Measurements from ENCODE around the gene MEI1. TPM values are rescaled to one million over a fixed set of nuclear protein-coding genes. Genes with fewer than 3 reads are reported as not detected.
"Not testable (repeated sequence)": the region's sequence is repeated elsewhere in the genome, so short reads cannot be mapped to it uniquely, and the experiment has no call there.

MEI1 gene
- total RNA-seq, 1 experiment from 2014 or later = 0.08 TPM

DNA sequence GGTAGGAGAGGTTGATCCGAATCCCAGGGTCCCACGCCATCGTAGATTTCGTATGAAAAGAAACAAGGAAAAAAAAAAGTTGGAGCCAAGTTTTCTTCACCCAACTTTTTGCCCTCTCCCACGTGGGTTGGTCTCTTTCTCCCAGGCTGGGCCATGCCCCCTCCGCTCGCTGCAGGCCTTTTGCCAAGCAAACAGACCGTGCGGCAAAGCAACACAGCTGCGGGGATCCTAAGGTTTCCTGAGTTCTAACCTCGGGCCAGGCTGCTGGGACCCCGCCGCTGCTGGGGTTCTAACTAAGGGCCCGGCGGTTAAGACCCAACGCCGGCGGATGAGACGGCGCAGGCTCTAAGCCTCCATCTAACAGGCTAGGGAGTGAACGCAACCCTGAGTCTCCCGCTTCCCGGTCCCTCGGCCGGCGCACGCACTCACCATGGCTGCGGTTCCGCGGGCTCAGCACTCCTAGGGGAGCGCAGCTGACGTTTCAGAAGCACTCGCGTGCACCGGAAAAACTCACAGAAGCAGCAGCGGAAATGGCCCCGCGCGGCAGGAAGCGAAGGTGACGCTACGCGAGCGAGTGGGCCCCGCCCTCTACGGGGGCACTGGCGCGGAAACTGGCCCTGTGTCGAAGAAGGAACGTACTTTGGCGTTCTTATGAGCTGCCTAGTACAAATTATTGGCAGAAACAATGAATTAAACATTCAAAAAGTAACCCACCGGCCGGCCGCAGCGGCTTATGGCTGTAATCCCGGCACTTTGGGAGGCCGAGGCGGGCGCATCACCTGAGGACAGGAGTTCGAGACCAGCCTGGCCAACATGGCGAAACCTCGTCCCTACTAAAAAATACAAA is 10.7 kb upstream of the MEI1 start, which contains the start of gene SNU13:
Gene SNU13 (minus strand): TSS at position 503 of the 847 bp plus-strand sequence. CDS start 71 bp downstream, at position 432.
- H3K9me3 ChIP-seq (replicated peaks) = no peaks in the 10 kb centered on the region
- peak within 1 kb of the TSS; percentile 62 for H3K4me3 ChIP-seq
- peaks cover 32% of the 10 kb centered on the region for H3K4me1 ChIP-seq (replicated peaks)
- no peaks in the 10 kb centered on the region for H3K27me3 ChIP-seq (replicated peaks)
- H3K36me3 ChIP-seq = peaks cover 23% of the 10 kb centered on the region
- H3K27ac ChIP-seq = peak within 1 kb of the TSS; percentile 84
- DNase-seq (ENCODE audit: low read depth in 1 of 2, low spot score in 2 of 2) = peak; percentile 84 to 93

- H3K4me1 ChIP-seq (replicated peaks) = peaks cover 18% of the 10 kb centered on the region; the same call in 1 of the 2 replicates
- H3K9me3 ChIP-seq (replicated peaks) = no peaks in the 10 kb centered on the region
- no peak for DNase-seq (ENCODE audit: low read depth in 1 of 2, low spot score in 2 of 2)
- H3K4me3 ChIP-seq = no peak overlapping the region
- peaks cover 23% of the 10 kb centered on the region for H3K36me3 ChIP-seq
- H3K27me3 ChIP-seq (replicated peaks) = no peaks in the 10 kb centered on the region
- H3K27ac ChIP-seq = no peak overlapping the region
These were observed 8.8 kb upstream of the MEI1 start for GRCh38 chr22:41690476-41690875.

DNA sequence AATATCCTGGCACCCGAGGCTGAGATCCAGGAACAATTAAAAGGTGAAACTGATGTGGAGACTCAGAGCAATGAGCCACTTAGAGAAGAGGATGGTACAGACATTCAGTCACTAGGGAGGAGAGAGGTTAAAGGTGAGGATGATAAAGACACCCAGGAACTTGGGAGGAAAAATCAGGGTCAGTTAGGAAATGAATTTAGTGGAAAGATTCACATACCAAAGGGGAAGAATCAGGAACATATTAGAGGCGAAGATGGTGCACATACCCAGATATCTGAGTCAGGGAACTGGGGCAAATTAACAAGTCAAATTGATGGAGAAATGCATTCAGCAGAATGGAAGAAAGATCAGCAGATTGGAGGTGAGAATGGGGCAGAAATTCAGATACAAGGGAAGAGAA is 4.1 kb upstream of the MEI1 start:
- DNase-seq (ENCODE audit: low read depth in 1 of 2, low spot score in 2 of 2) = no peak
- Histone ChIP-seq H3K27ac (no peak overlapping the region), H3K27me3 (replicated peaks) (no peaks in the 10 kb centered on the region), H3K9me3 (replicated peaks) (no peaks in the 10 kb centered on the region), H3K4me1 (replicated peaks) (peaks cover 14% of the 10 kb centered on the region), H3K4me3 (no peak overlapping the region), H3K36me3 (peaks cover 24% of the 10 kb centered on the region)

DNA sequence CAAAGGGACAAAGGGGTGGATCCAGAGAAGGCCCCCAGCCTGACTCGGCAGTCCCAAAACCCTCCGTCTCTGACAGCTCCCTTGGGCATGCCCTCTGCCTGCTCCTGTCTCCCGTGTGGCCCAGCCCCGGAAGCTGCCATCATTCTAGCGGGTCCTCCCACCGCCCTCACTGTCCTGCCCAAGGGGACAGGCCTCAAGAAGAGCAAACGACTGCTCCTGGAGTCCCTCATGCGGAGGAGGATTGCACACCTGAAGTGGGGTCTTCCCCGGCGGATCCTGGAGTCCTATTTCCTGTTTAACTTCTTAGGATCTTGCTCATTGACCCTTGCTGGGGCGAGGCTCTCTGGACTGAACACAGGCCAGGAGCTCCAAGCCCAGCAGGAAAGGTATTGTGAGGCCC is 2.6 kb upstream of the MEI1 start:
- no peak for DNase-seq (ENCODE audit: low read depth in 1 of 2, low spot score in 2 of 2)
- no peak overlapping the region for H3K4me3 ChIP-seq
- peaks cover 20% of the 10 kb centered on the region for H3K36me3 ChIP-seq
- no peaks in the 10 kb centered on the region for H3K9me3 ChIP-seq (replicated peaks)
- H3K27me3 ChIP-seq (replicated peaks) = no peaks in the 10 kb centered on the region
- H3K27ac ChIP-seq = peak overlapping the region; percentile 61
- H3K4me1 ChIP-seq (replicated peaks) = peaks cover 14% of the 10 kb centered on the region

- Histone ChIP-seq H3K27ac (peak overlapping the region; percentile 61), H3K4me3 (no peak overlapping the region)
These were observed 2.1 kb upstream of the MEI1 start for GRCh38 chr22:41697126-41697775.

DNA sequence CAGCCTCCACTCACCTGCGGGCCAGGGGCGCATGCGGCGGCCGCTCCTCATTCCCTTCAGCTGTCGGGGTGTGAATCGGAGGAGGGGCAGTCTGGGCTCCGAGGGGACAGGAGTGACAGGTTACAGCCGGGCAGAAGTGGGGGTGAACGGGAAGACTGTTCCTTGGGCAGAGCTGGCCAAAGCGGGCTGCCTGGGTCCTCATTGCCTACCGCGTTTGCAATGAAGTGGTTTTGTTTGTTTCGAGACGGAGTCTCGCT is 733 bp downstream of the MEI1 start:
- Histone ChIP-seq H3K9me3 (replicated peaks) (no peaks in the 10 kb centered on the region), H3K27me3 (replicated peaks) (no peaks in the 10 kb centered on the region), H3K4me1 (replicated peaks) (peaks cover 14% of the 10 kb centered on the region), H3K4me3 (no peak overlapping the region), H3K27ac (no peak overlapping the region), H3K36me3 (peaks cover 6% of the 10 kb centered on the region; the same call in 1 of the 2 replicates)
- no peak for DNase-seq (ENCODE audit: low read depth in 1 of 2, low spot score in 2 of 2)

More at GRCh38 chr22:41697126-41697775, 2.1 kb upstream of the MEI1 start:
- H3K4me1 ChIP-seq (replicated peaks) = peaks cover 14% of the 10 kb centered on the region
- peaks cover 20% of the 10 kb centered on the region for H3K36me3 ChIP-seq
- H3K9me3 ChIP-seq (replicated peaks) = no peaks in the 10 kb centered on the region
- H3K27me3 ChIP-seq (replicated peaks) = no peaks in the 10 kb centered on the region
- DNase-seq (ENCODE audit: low read depth in 1 of 2, low spot score in 2 of 2) = peak; percentile 94 to 95

DNA sequence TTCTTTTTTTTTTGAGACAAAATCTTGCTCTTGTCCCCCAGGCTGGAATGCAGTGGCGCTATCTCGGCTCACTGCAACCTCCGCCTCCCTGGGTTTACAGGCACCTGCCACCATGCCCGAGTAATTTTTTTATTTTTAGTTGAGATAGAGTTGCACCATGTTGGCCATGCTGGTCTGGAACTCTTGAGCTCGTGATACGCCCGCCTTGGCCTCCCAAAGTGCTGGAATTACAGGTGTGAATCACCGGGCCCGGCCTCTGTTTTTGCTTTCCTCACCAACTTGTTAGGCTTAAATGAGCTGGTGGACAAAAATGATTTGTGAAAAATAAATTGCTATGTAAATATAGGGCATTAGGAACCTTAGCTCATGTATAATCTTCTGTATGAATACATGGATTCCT is 3.5 kb downstream of the MEI1 start:
- Histone ChIP-seq H3K27ac (no peak overlapping the region), H3K4me3 (no peak overlapping the region), H3K27me3 (replicated peaks) (no peaks in the 10 kb centered on the region), H3K4me1 (replicated peaks) (peaks cover under 1% of the 10 kb centered on the region; the same call in 1 of the 2 replicates), H3K36me3 (no peaks in the 10 kb centered on the region), H3K9me3 (replicated peaks) (no peaks in the 10 kb centered on the region)
- no peak for DNase-seq (ENCODE audit: low read depth in 1 of 2, low spot score in 2 of 2)

- DNase-seq (ENCODE audit: low read depth in 1 of 2, low spot score in 2 of 2) = no peak
- Histone ChIP-seq H3K4me3 (no peak overlapping the region), H3K36me3 (no peaks in the 10 kb centered on the region), H3K9me3 (replicated peaks) (no peaks in the 10 kb centered on the region), H3K4me1 (replicated peaks) (no peaks in the 10 kb centered on the region), H3K27ac (no peak overlapping the region), H3K27me3 (replicated peaks) (no peaks in the 10 kb centered on the region)
These were observed 10.0 kb downstream of the MEI1 start for GRCh38 chr22:41709341-41709740.

- Histone ChIP-seq H3K36me3 (no peaks in the 10 kb centered on the region), H3K27ac (no peak overlapping the region), H3K9me3 (replicated peaks) (no peaks in the 10 kb centered on the region), H3K27me3 (replicated peaks) (no peaks in the 10 kb centered on the region), H3K4me1 (replicated peaks) (no peaks in the 10 kb centered on the region), H3K4me3 (no peak overlapping the region)
- DNase-seq (ENCODE audit: low read depth in 1 of 2, low spot score in 2 of 2) = no peak
These were observed 13.7 kb downstream of the MEI1 start for GRCh38 chr22:41713004-41713403.

DNA sequence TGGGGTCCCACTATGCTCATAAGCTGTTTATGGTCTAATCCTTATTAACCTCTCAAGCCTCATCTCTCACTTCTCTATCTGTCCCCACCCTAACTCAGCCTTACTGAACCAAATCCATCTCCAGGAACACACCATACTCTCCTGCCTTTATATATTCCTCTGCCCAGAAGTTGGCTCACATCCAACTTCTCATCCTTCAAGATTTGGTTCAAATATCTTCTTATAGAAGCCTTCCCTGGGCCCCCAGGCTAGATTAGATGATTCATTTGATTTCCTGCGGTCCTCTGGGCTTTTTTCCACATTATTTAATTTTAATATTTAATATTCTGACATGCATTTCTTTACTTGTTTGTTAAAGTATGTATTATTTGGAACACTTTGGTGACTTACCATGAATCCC is 23.2 kb downstream of the MEI1 start:
- no peak overlapping the region for H3K4me3 ChIP-seq
- no peaks in the 10 kb centered on the region for H3K4me1 ChIP-seq (replicated peaks)
- peaks cover 9% of the 10 kb centered on the region for H3K27me3 ChIP-seq (replicated peaks)
- H3K27ac ChIP-seq = no peak overlapping the region
- no peaks in the 10 kb centered on the region for H3K36me3 ChIP-seq
- no peak for DNase-seq (ENCODE audit: low read depth in 1 of 2, low spot score in 2 of 2)
- no peaks in the 10 kb centered on the region for H3K9me3 ChIP-seq (replicated peaks)

DNA sequence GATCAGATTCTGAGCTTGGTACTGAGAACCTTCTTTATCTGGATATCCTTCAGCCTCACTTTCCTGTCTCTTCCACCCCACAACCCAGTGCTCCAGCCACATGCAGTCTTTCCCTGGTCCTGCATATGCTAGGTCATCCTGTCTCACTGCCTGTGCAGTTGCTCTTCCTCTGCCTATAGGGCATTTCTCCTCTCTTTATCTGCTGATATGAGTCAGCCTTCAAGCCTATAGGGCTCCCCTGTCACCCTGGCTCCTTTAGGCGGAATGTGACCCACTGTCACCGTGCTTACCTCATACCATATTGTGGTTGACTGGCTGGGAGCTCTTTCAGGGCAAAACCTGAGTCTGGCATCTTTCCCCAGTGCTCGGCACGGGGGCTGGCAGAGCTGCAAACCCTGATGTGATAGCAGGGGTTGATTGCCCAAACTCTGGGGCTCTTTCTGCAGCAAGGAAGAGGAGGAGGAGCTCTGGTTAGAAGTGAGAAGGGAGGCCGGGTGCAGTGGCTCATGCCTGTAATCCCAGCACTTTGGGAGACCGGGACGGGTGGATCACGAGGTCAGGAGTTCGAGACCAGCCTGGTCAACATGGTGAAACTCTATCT is 26.3 kb downstream of the MEI1 start:
- Histone ChIP-seq H3K4me1 (replicated peaks) (no peaks in the 10 kb centered on the region), H3K27me3 (replicated peaks) (peaks cover 10% of the 10 kb centered on the region), H3K9me3 (replicated peaks) (no peaks in the 10 kb centered on the region), H3K27ac (no peak overlapping the region), H3K4me3 (no peak overlapping the region), H3K36me3 (no peaks in the 10 kb centered on the region)
- no peak for DNase-seq (ENCODE audit: low read depth in 1 of 2, low spot score in 2 of 2)

DNA sequence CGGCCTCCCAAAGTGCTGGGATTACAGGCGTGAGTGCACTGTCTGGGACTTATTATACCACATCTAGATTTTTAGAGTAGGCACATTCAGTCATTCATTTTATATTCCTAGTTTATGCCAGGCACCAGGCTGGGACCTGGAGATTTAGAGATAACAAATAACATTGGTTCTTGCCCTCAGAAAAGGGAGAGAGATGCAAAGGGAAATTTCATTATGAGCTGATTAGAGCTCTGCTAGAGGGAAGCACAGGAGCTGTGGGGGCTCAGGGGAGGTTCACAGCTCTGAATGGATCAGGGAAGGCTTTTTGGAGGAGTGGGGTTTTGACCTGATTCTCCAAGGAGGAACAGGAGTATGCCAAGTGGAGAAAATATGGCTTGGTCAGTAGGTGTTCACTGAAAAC is 32.3 kb downstream of the MEI1 start:
- Histone ChIP-seq H3K27me3 (replicated peaks) (peaks cover 7% of the 10 kb centered on the region), H3K4me3 (no peak overlapping the region), H3K4me1 (replicated peaks) (no peaks in the 10 kb centered on the region), H3K36me3 (no peaks in the 10 kb centered on the region), H3K27ac (no peak overlapping the region), H3K9me3 (replicated peaks) (no peaks in the 10 kb centered on the region)
- no peak for DNase-seq (ENCODE audit: low read depth in 1 of 2, low spot score in 2 of 2)

DNA sequence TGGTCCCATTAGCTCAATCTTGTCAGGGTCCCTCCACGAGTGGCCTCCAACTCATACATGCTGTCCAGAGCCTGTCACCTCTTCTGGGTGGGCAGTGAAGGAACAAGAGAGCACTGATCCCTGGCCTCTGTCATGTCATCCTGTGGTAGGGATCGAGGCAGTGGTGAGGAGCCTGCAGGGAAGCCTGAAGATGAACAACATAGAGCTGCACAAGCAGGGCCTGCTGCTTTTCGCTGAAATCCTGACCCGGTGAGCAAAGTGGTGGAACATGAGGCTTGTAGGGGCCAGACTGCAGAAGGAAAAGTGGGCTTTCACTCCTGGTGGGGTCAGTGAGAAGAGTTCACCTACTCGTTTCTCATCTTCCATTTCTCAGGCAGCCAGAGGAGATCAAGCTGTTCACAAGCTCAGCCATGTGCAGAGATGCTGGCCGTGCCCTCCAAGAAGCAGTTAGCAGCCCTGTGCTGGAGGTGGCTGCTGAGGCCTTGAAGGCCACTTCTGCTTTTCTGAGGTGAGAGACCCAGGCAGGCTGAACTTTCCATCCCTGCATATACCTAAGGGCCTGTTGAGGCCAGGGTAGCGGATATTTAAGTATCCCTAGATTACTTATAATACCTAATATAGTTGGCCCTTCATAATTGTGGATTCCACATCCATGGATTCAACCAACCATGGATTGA is 32.9 kb downstream of the MEI1 start:
- DNase-seq (ENCODE audit: low read depth in 1 of 2, low spot score in 2 of 2) = no peak
- no peaks in the 10 kb centered on the region for H3K4me1 ChIP-seq (replicated peaks)
- no peak overlapping the region for H3K4me3 ChIP-seq
- H3K36me3 ChIP-seq = no peaks in the 10 kb centered on the region
- H3K9me3 ChIP-seq (replicated peaks) = no peaks in the 10 kb centered on the region
- peaks cover 3% of the 10 kb centered on the region for H3K27me3 ChIP-seq (replicated peaks)
- H3K27ac ChIP-seq = no peak overlapping the region

- not testable (repeated sequence) for H3K4me1 ChIP-seq (replicated peaks); H3K9me3 ChIP-seq (replicated peaks); H3K4me3 ChIP-seq; H3K27me3 ChIP-seq (replicated peaks); H3K27ac ChIP-seq; DNase-seq (ENCODE audit: low read depth in 1 of 2, low spot score in 2 of 2); H3K36me3 ChIP-seq
These were observed 33.9 kb downstream of the MEI1 start for GRCh38 chr22:41733241-41733640.
